Dermis blood vessel endothelial cell (primary cell): ENCODE results near the gene AGBL1. TPM values are rescaled to one million over a fixed set of nuclear protein-coding genes. Genes with fewer than 3 reads are reported as not detected.

Experiments
- DNase-seq: peaks from one replicate; pipeline ENCODE4 v3.0.0; 2010
- total RNA-seq: library from RNA; depleted of rRNA; stranded (reverse); fragments of >200 nt; gene quantifications from 2 replicates; pipeline ENCODE4 v1.2.3, GENCODE V29; 2014

The AGBL1 gene
- total RNA-seq, result not detected in 2 replicates

- no peak for DNase-seq
These were observed at the start of gene AGBL1 for GRCh38 chr15:86079508-86080266. TSS of gene AGBL1 (plus strand) at chr15:86079871.

GRCh38 chr15:86034904-86035303, 44.8 kb upstream of the AGBL1 start:
- no peak for DNase-seq

- DNase-seq, result no peak
These were observed 43.4 kb upstream of the AGBL1 start for GRCh38 chr15:86036243-86036642.

- DNase-seq, result no peak
These were observed 41.2 kb upstream of the AGBL1 start for GRCh38 chr15:86038491-86038890.

GRCh38 chr15:86040356-86041033, 39.2 kb upstream of the AGBL1 start:
- no peak for DNase-seq

GRCh38 chr15:86041399-86041798, 38.3 kb upstream of the AGBL1 start:
- DNase-seq, result no peak

GRCh38 chr15:86042226-86042625, 37.4 kb upstream of the AGBL1 start:
- no peak for DNase-seq

GRCh38 chr15:86044981-86045380, 34.7 kb upstream of the AGBL1 start:
- no peak for DNase-seq

- DNase-seq, result no peak
These were observed 25.3 kb upstream of the AGBL1 start for GRCh38 chr15:86054338-86054737.

GRCh38 chr15:86055688-86056087, 24.0 kb upstream of the AGBL1 start:
- DNase-seq, result no peak

- DNase-seq, result no peak
These were observed 19.8 kb upstream of the AGBL1 start for GRCh38 chr15:86059851-86060250.

- DNase-seq, result no peak
These were observed 19.0 kb upstream of the AGBL1 start for GRCh38 chr15:86060674-86061073.

GRCh38 chr15:86061581-86061980, 18.1 kb upstream of the AGBL1 start:
- no peak for DNase-seq

GRCh38 chr15:86062646-86063243, 16.9 kb upstream of the AGBL1 start:
- DNase-seq, result no peak

- DNase-seq, result no peak
These were observed 16.1 kb upstream of the AGBL1 start for GRCh38 chr15:86063356-86064095.

- DNase-seq, result no peak
These were observed 15.3 kb upstream of the AGBL1 start for GRCh38 chr15:86064326-86064725.

GRCh38 chr15:86066174-86066834, 13.4 kb upstream of the AGBL1 start:
- no peak for DNase-seq

GRCh38 chr15:86073281-86073680, 6.4 kb upstream of the AGBL1 start:
- DNase-seq, result no peak

GRCh38 chr15:86076468-86076867, 3.2 kb upstream of the AGBL1 start:
- DNase-seq, result no peak

- DNase-seq, result no peak
These were observed 2.6 kb upstream of the AGBL1 start for GRCh38 chr15:86077070-86077469.

GRCh38 chr15:86080302-86080701, 631 bp downstream of the AGBL1 start:
- no peak for DNase-seq

- DNase-seq, result no peak
These were observed 3.1 kb downstream of the AGBL1 start for GRCh38 chr15:86082619-86083380.
